Loucy (cell line): ENCODE data around the gene ASPSCR1.

Source experiments
- H2AFZ ChIP-seq: fragments of 200-600 bp; sonication (generic); 2 replicates; pipeline ENCODE4 v1.6.0; 2016; ENCODE audit warnings: antibody characterized with exemption, mild to moderate bottlenecking, low read length, moderate library complexity
- H3F3A ChIP-seq: fragments of 200-600 bp; 2 replicates; pipeline ENCODE4 v1.6.0; 2016; ENCODE audit warnings: antibody characterized with exemption, low read depth, mild to moderate bottlenecking
- H3K27me3 ChIP-seq: fragments of 200-600 bp; sonication (generic); 2 replicates; pipeline ENCODE4 v1.6.1; 2014; ENCODE audit warnings: low read length, mild to moderate bottlenecking; ENCODE audit not compliant: insufficient read depth, poor library complexity, severe bottlenecking
- H3K36me3 ChIP-seq: fragments of 200-600 bp; sonication (generic); 2 replicates; pipeline ENCODE4 v1.6.1; 2016; ENCODE audit warnings: low read length; ENCODE audit not compliant: insufficient read depth
- H3K4me1 ChIP-seq: fragments of 200-600 bp; sonication (generic); 2 replicates; pipeline ENCODE4 v1.5.1; 2014; ENCODE audit warnings: low read length, mild to moderate bottlenecking; ENCODE audit not compliant: insufficient read depth, poor library complexity, severe bottlenecking
- H3K4me2 ChIP-seq: fragments of 200-600 bp; sonication (generic); 2 replicates; pipeline ENCODE4 v1.6.0; 2014; ENCODE audit warnings: antibody characterized with exemption, low read length, low read depth, mild to moderate bottlenecking; ENCODE audit not compliant: poor library complexity, severe bottlenecking
- H3K4me3 ChIP-seq: fragments of 200-600 bp; sonication (generic); 2 replicates; pipeline ENCODE4 v1.5.1; 2014; ENCODE audit warnings: low read length, mild to moderate bottlenecking, mixed read lengths; ENCODE audit not compliant: poor library complexity, severe bottlenecking
- H3K79me2 ChIP-seq: fragments of 200-600 bp; sonication (generic); 2 replicates; pipeline ENCODE4 v1.6.1; 2014; ENCODE audit warnings: low read length; ENCODE audit not compliant: insufficient read depth
- H3K9ac ChIP-seq: fragments of 200-600 bp; sonication (generic); 2 replicates; pipeline ENCODE4 v1.6.0; 2014; ENCODE audit warnings: mild to moderate bottlenecking, low read depth, low read length, moderate library complexity; ENCODE audit not compliant: poor library complexity, severe bottlenecking
- H3K9me2 ChIP-seq: fragments of 200-600 bp; sonication (generic); replicated peaks from 2 replicates; pipeline ENCODE4 v1.6.1; 2016; ENCODE audit warnings: low read depth, low read length, mixed read lengths
- H3K9me3 ChIP-seq: fragments of 200-600 bp; sonication (generic); 2 replicates; pipeline ENCODE4 v1.6.1; 2014; ENCODE audit warnings: mild to moderate bottlenecking, antibody characterized with exemption, low read length, low read depth; ENCODE audit not compliant: insufficient read depth
- H4K20me1 ChIP-seq: fragments of 200-600 bp; sonication (generic); 2 replicates; pipeline ENCODE4 v1.6.0; 2014; ENCODE audit warnings: antibody characterized with exemption, low read length, mild to moderate bottlenecking; ENCODE audit not compliant: insufficient read depth, poor library complexity, severe bottlenecking
- CTCF ChIP-seq: fragments of 200-600 bp; sonication (generic); conservative IDR thresholded peaks from 2 replicates; pipeline ENCODE4 v1.5.1; 2014; ENCODE audit warnings: mild to moderate bottlenecking, antibody characterized with exemption, low read length
- EZH2phosphoT487 ChIP-seq: fragments of 200-600 bp; IDR thresholded peaks from 2 replicates; pipeline ENCODE4 v1.6.1; 2018; ENCODE audit warnings: antibody characterized with exemption, mild to moderate bottlenecking, moderate library complexity, borderline replicate concordance

Gene ASPSCR1

GRCh38 chr17:82020572-82021106 lies 43.2 kb downstream of the ASPSCR1 start:
- Histone ChIP-seq H2AFZ (no peak overlapping the region), H3K4me2 (peak overlapping the region; percentile 98), H3K27me3 (no peaks in the 10 kb centered on the region), H3K9me3 (no peaks in the 10 kb centered on the region), H3K4me3 (peak overlapping the region; percentile 92), H3K9me2 (no peaks in the 10 kb centered on the region), H4K20me1 (peaks cover 18% of the 10 kb centered on the region), H3K9ac (no peak overlapping the region), H3K36me3 (no peaks in the 10 kb centered on the region), H3K4me1 (peaks cover 21% of the 10 kb centered on the region), H3F3A (no peaks in the 10 kb centered on the region), H3K79me2 (peaks cover 22% of the 10 kb centered on the region; the same call in 1 of the 2 replicates)
- TF ChIP-seq EZH2phosphoT487 (no peak), CTCF (no peak)

GRCh38 chr17:82021107-82021899 lies 43.9 kb downstream of the ASPSCR1 start:
- TF ChIP-seq EZH2phosphoT487 (no peak), CTCF (peak; percentile 84)
- no peaks in the 10 kb centered on the region for H3K9me3 ChIP-seq
- peak overlapping the region; percentile 92 for H3K4me3 ChIP-seq
- no peaks in the 10 kb centered on the region for H3F3A ChIP-seq
- H3K36me3 ChIP-seq = no peaks in the 10 kb centered on the region
- peaks cover 21% of the 10 kb centered on the region for H3K4me1 ChIP-seq
- H3K79me2 ChIP-seq = peaks cover 22% of the 10 kb centered on the region; the same call in 1 of the 2 replicates
- H3K9ac ChIP-seq = peak overlapping the region; percentile 87
- no peaks in the 10 kb centered on the region for H3K27me3 ChIP-seq
- no peaks in the 10 kb centered on the region for H3K9me2 ChIP-seq
- no peak overlapping the region for H2AFZ ChIP-seq
- peaks cover 18% of the 10 kb centered on the region for H4K20me1 ChIP-seq
- peak overlapping the region; percentile 98 for H3K4me2 ChIP-seq

- Histone ChIP-seq H3K4me1 (peaks cover 24% of the 10 kb centered on the region), H3K9me2 (no peaks in the 10 kb centered on the region), H3K4me3 (peak overlapping the region; percentile 92), H3K9ac (peak overlapping the region; percentile 87), H2AFZ (no peak overlapping the region), H3K4me2 (peak overlapping the region; percentile 98), H3F3A (no peaks in the 10 kb centered on the region), H3K36me3 (no peaks in the 10 kb centered on the region), H3K79me2 (peaks cover 22% of the 10 kb centered on the region; the same call in 1 of the 2 replicates), H3K9me3 (no peaks in the 10 kb centered on the region), H3K27me3 (no peaks in the 10 kb centered on the region), H4K20me1 (peaks cover 18% of the 10 kb centered on the region)
- no peak for TF ChIP-seq EZH2phosphoT487
- no peak for TF ChIP-seq CTCF
Observed at GRCh38 chr17:82021900-82022309, 44.5 kb downstream of the ASPSCR1 start.
